ENCODE measurements around the gene PPM1M. TPM values are rescaled to one million over a fixed set of nuclear protein-coding genes. Genes with fewer than 3 reads are reported as not detected.

The PPM1M gene
- total RNA-seq, 1 donor: 28.2 TPM

DNA sequence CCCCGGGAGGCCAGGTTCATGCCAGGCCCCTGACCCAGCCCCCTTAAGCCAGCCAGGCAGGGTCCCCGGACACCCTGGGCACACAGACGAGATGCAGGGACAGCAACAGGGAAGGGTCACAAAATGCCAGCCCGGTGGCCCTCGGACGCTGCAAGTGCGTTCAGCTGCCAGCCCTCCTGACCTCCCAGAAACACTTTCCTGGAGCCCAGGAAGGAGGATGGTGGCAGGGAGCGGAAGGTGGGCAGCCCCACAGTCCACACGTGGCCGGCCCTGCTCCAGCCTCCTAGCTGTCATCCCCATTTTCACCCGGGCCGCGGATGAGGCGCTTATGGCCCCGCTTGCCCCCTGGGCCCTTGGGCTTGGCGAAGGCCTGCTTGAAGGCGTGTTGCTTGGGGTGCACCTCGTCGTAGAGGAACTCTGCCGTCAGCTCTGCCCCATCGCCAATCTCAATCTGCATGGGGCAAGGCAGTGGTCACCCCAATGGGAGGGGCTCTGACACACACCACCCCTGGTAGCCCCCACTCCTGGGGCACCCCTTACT is 16.7 kb upstream of the PPM1M start:
- Histone ChIP-seq H3K9me3 (ENCODE audit: low read depth, low read length) (no peaks in the 10 kb centered on the region), H3K27me3 (ENCODE audit: insufficient read depth, low read length) (no peaks in the 10 kb centered on the region), H3K4me2 (ENCODE audit: insufficient read depth, low read length) (no peak overlapping the region), H3K36me3 (ENCODE audit: insufficient read depth, low read length) (peaks cover 31% of the 10 kb centered on the region), H2AFZ (ENCODE audit: low read length) (no peak overlapping the region), H3K27ac (ENCODE audit: low read depth, low read length) (no peak overlapping the region), H3K79me2 (ENCODE audit: insufficient read depth, low read length) (peaks cover 18% of the 10 kb centered on the region), H4K20me1 (ENCODE audit: insufficient read depth, low read length) (peaks cover 24% of the 10 kb centered on the region), H3K4me3 (ENCODE audit: insufficient read depth, low read length) (no peak overlapping the region), H3K4me1 (ENCODE audit: insufficient read depth, low read length) (no peaks in the 10 kb centered on the region)
- TF ChIP-seq, protein P1, sequence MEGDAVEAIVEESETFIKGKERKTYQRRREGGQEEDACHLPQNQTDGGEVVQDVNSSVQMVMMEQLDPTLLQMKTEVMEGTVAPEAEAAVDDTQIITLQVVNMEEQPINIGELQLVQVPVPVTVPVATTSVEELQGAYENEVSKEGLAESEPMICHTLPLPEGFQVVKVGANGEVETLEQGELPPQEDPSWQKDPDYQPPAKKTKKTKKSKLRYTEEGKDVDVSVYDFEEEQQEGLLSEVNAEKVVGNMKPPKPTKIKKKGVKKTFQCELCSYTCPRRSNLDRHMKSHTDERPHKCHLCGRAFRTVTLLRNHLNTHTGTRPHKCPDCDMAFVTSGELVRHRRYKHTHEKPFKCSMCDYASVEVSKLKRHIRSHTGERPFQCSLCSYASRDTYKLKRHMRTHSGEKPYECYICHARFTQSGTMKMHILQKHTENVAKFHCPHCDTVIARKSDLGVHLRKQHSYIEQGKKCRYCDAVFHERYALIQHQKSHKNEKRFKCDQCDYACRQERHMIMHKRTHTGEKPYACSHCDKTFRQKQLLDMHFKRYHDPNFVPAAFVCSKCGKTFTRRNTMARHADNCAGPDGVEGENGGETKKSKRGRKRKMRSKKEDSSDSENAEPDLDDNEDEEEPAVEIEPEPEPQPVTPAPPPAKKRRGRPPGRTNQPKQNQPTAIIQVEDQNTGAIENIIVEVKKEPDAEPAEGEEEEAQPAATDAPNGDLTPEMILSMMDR (IDR thresholded peaks at IDR 0.05; ENCODE audit: extremely low read depth, low read depth, low read length): no peak
- peak; percentile 4 for DNase-seq (ENCODE audit: insufficient read length, low spot score, missing footprints)

DNA sequence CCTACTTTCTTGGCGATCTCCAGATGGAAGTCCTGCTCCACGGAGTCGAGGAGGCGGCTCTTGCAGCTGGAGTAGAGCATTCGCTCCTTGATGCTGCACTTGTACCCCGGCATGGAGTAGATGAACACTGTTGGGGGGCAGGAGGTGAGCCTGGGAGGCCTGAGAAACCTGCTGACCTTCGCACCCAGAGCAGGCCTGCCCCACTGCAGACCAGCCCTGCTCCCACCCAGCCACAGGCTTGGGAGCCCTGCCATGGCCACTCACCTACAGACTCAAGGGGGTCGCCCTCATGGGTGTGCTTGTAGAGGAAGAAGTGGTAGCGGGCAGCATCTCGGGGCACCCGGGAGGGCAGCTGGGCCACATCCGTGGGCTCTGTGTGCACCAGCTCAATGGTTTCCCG is 15.9 kb upstream of the PPM1M start:
- Histone ChIP-seq H3K4me3 (ENCODE audit: insufficient read depth, low read length) (no peak overlapping the region), H3K36me3 (ENCODE audit: insufficient read depth, low read length) (peaks cover 31% of the 10 kb centered on the region), H3K79me2 (ENCODE audit: insufficient read depth, low read length) (peaks cover 26% of the 10 kb centered on the region), H3K4me2 (ENCODE audit: insufficient read depth, low read length) (no peak overlapping the region), H4K20me1 (ENCODE audit: insufficient read depth, low read length) (peaks cover 29% of the 10 kb centered on the region), H3K27ac (ENCODE audit: low read depth, low read length) (no peak overlapping the region), H3K9me3 (ENCODE audit: low read depth, low read length) (no peaks in the 10 kb centered on the region), H3K4me1 (ENCODE audit: insufficient read depth, low read length) (no peaks in the 10 kb centered on the region), H2AFZ (ENCODE audit: low read length) (no peak overlapping the region), H3K27me3 (ENCODE audit: insufficient read depth, low read length) (no peaks in the 10 kb centered on the region)
- no peak for DNase-seq (ENCODE audit: insufficient read length, low spot score, missing footprints)
- TF ChIP-seq, protein P1 (IDR thresholded peaks at IDR 0.05; ENCODE audit: extremely low read depth, low read depth, low read length): no peak

DNA sequence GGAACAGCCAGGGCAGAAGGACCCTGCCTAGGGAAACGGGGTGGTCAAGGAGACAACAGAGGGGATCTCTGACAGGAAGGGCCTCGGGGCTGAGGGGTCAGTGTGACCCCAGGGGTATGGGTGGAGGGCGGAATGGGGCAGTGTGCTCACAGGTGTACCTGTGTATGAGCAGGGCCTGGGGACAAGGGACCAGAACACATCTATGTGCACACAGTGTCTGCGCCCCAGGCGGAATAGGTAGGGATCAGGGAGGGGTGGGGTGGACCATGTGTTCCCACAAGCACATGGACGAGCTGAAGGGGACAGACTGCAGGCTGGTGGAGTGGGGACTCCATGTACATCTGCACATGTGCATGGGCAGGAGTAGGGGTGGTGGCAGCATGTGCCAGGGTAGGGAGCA is 15.1 kb upstream of the PPM1M start:
- TF ChIP-seq, protein P1 (IDR thresholded peaks at IDR 0.05; ENCODE audit: extremely low read depth, low read depth, low read length): no peak
- no peak for DNase-seq (ENCODE audit: insufficient read length, low spot score, missing footprints)
- Histone ChIP-seq H3K27me3 (ENCODE audit: insufficient read depth, low read length) (no peaks in the 10 kb centered on the region), H3K9me3 (ENCODE audit: low read depth, low read length) (no peaks in the 10 kb centered on the region), H3K36me3 (ENCODE audit: insufficient read depth, low read length) (peaks cover 37% of the 10 kb centered on the region), H3K4me1 (ENCODE audit: insufficient read depth, low read length) (no peaks in the 10 kb centered on the region), H3K79me2 (ENCODE audit: insufficient read depth, low read length) (peaks cover 34% of the 10 kb centered on the region), H3K27ac (ENCODE audit: low read depth, low read length) (no peak overlapping the region), H3K4me3 (ENCODE audit: insufficient read depth, low read length) (no peak overlapping the region), H3K4me2 (ENCODE audit: insufficient read depth, low read length) (no peak overlapping the region), H2AFZ (ENCODE audit: low read length) (no peak overlapping the region), H4K20me1 (ENCODE audit: insufficient read depth, low read length) (peaks cover 34% of the 10 kb centered on the region)

DNA sequence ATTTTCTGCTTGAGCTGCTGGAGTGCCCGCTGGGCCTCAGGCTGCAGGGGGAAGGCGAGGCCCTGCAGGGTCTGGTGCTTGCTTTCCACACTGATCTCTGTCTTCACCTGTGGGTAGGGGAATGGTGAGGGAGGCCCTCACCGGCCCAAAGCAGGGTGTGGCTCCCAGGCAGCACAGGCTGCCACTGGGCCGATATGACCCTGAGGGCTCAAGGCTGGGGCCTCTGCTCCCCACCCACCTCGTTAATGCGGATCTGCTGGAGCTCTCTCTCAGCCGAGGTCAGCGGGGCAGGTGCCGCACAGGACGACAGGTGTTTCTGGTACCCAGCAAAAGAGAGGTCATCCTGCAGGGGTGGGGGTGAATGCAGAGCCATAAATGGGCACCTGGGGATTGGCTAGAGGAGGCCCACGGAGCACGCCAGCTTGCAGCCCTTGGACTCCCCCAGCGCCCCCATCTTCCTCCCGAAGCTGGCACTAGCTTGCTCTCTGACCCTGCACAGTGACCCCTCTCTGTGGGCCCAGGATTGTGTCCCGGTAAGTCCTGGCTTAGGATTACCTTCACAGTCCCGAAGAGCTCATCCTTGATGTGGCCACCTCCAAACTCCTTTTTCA is 14.6 kb upstream of the PPM1M start:
- TF ChIP-seq, protein P1 (IDR thresholded peaks at IDR 0.05; ENCODE audit: extremely low read depth, low read depth, low read length): no peak
- H4K20me1 ChIP-seq (ENCODE audit: insufficient read depth, low read length): peaks cover 34% of the 10 kb centered on the region
- no peaks in the 10 kb centered on the region for H3K9me3 ChIP-seq (ENCODE audit: low read depth, low read length)
- H3K79me2 ChIP-seq (ENCODE audit: insufficient read depth, low read length): peaks cover 39% of the 10 kb centered on the region
- H3K4me1 ChIP-seq (ENCODE audit: insufficient read depth, low read length): no peaks in the 10 kb centered on the region
- H2AFZ ChIP-seq (ENCODE audit: low read length): no peak overlapping the region
- no peak for DNase-seq (ENCODE audit: insufficient read length, low spot score, missing footprints)
- no peak overlapping the region for H3K4me2 ChIP-seq (ENCODE audit: insufficient read depth, low read length)
- H3K4me3 ChIP-seq (ENCODE audit: insufficient read depth, low read length): no peak overlapping the region
- H3K27ac ChIP-seq (ENCODE audit: low read depth, low read length): no peak overlapping the region
- no peaks in the 10 kb centered on the region for H3K27me3 ChIP-seq (ENCODE audit: insufficient read depth, low read length)
- H3K36me3 ChIP-seq (ENCODE audit: insufficient read depth, low read length): peaks cover 39% of the 10 kb centered on the region

Data from osteoblast (primary cell).